Measurements from ENCODE around the gene PEMT.

The PEMT gene

GRCh38 chr17:17605083-17605728 is 13.7 kb upstream of the PEMT start:
- DNase-seq = no peak

- DNase-seq = no peak
These were observed 12.4 kb upstream of the PEMT start for GRCh38 chr17:17603895-17604225.

- DNase-seq = no peak
These were observed 11.8 kb upstream of the PEMT start for GRCh38 chr17:17603178-17603894.

GRCh38 chr17:17599965-17600364 is 8.5 kb upstream of the PEMT start:
- no peak for DNase-seq

- no peak for DNase-seq
These were observed 6.5 kb upstream of the PEMT start for GRCh38 chr17:17598003-17598402.

- no peak for DNase-seq
These were observed 4.2 kb upstream of the PEMT start for GRCh38 chr17:17595755-17596154.

- DNase-seq = no peak
These were observed 1.7 kb upstream of the PEMT start for GRCh38 chr17:17593222-17593620.

- no peak for DNase-seq
These were observed 589 bp downstream of the PEMT start for GRCh38 chr17:17590883-17591354.

- DNase-seq = peak; percentile 30
These were observed 1.3 kb downstream of the PEMT start for GRCh38 chr17:17590141-17590751.

- DNase-seq = no peak
These were observed 3.7 kb downstream of the PEMT start for GRCh38 chr17:17587614-17588337.

- no peak for DNase-seq
These were observed 9.1 kb downstream of the PEMT start for GRCh38 chr17:17582372-17582771.

- no peak for DNase-seq
These were observed 10.0 kb downstream of the PEMT start for GRCh38 chr17:17581509-17581908.

GRCh38 chr17:17580662-17581470 is 10.6 kb downstream of the PEMT start:
- no peak for DNase-seq

GRCh38 chr17:17579691-17580090 is 11.8 kb downstream of the PEMT start:
- DNase-seq = peak; percentile 58

GRCh38 chr17:17577373-17577772 is 14.1 kb downstream of the PEMT start:
- no peak for DNase-seq

GRCh38 chr17:17576772-17577234 is 14.7 kb downstream of the PEMT start:
- no peak for DNase-seq

GRCh38 chr17:17575360-17576251 is 15.9 kb downstream of the PEMT start:
- DNase-seq = no peak

- no peak for DNase-seq
These were observed 17.6 kb downstream of the PEMT start for GRCh38 chr17:17573912-17574311.

- no peak for DNase-seq
These were observed 19.3 kb downstream of the PEMT start for GRCh38 chr17:17572010-17572785.
